ENCODE results near the gene PIK3R6. TPM values are rescaled to one million over a fixed set of nuclear protein-coding genes. Genes with fewer than 3 reads are reported as not detected.

The PIK3R6 gene
- total and polyA plus RNA-seq, 2 of the 13 experiments (the other 11 are each of a cell fraction or from before 2014, with no cell fraction given): not detected

- TF ChIP-seq, protein P1, sequence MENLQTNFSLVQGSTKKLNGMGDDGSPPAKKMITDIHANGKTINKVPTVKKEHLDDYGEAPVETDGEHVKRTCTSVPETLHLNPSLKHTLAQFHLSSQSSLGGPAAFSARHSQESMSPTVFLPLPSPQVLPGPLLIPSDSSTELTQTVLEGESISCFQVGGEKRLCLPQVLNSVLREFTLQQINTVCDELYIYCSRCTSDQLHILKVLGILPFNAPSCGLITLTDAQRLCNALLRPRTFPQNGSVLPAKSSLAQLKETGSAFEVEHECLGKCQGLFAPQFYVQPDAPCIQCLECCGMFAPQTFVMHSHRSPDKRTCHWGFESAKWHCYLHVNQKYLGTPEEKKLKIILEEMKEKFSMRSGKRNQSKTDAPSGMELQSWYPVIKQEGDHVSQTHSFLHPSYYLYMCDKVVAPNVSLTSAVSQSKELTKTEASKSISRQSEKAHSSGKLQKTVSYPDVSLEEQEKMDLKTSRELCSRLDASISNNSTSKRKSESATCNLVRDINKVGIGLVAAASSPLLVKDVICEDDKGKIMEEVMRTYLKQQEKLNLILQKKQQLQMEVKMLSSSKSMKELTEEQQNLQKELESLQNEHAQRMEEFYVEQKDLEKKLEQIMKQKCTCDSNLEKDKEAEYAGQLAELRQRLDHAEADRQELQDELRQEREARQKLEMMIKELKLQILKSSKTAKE (CRISPR knock-in tag; IDR thresholded peaks at IDR 0.05; ENCODE audit: borderline replicate concordance): no peak
- TF ChIP-seq MBD4 (IDR thresholded peaks at IDR 0.05; ENCODE audit: borderline replicate concordance, low read length) (no peak), SMAD9 (CRISPR knock-in tag; IDR thresholded peaks at IDR 0.05) (no peak)
Observed at GRCh38 chr17:8758137-8758596, 109.3 kb downstream of the PIK3R6 start, which contains the start of gene SPDYE4 (continued).

DNA sequence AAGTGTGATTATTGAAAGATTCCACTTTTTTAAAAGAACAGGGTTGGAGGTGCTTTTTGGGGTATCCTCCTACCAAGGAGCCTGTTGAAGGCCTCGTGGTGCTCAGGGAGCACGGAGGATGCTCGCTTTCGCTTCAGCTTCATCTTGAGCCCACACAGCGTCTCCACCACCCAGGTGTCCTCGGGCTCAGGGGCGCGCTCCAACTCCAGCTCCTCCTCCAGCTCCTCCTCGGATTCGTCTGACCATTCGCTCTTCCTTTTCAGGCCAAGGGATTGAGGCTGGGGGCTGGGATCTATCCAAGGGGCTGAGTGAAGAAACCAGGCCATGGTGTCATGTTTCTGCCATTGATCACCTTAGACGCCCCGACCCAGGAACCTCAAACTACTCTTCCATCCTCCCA, 110.3 kb downstream of the PIK3R6 start:
- FAIRE-seq: no peak
- in situ Hi-C loops (cut with HindIII; ENCODE audit: extremely low pct_ligation_motif_present, low pct_unique_long_range_greater_than_20kb): no loop called here
- POLR2A ChIA-PET: no interaction called here

More for the DNA sequence above, 110.3 kb downstream of the PIK3R6 start:
- DNase-seq (ENCODE audit: low spot score): no peak
- no peaks in the 10 kb centered on the region for H3K36me3 ChIP-seq (replicated peaks in 1 of 2; ENCODE audit: control insufficient read depth in 1 of 2, insufficient read depth in 2 of 2, low read length in 2 of 2)
- 11% methylated on average over 13 of the region's 13 CpGs for WGBS (ENCODE audit: low lambda C conversion rate)
- H2AFZ ChIP-seq (ENCODE audit: low read length): no peak overlapping the region
- peaks cover 8 to 70% of the 10 kb centered on the region in 2 experiments for H3K27me3 ChIP-seq (ENCODE audit: control insufficient read depth in 1 of 2, insufficient read depth in 2 of 2, low read length in 2 of 2)
- H3K9ac ChIP-seq (ENCODE audit: insufficient read depth, low read depth, low read length): no peak overlapping the region
- TF ChIP-seq ZNF737 (CRISPR knock-in tag; IDR thresholded peaks at IDR 0.05; ENCODE audit: borderline replicate concordance): no peak
- ATAC-seq: no peak
- H3K4me1 ChIP-seq (ENCODE audit: insufficient read depth, low read length): no peaks in the 10 kb centered on the region
- H3K4me3 ChIP-seq (replicated peaks in 1 of 3; ENCODE audit: insufficient read depth in 1 of 3, low read depth in 2 of 3, low read length in 3 of 3): no peak overlapping the region
- no TSS peak for BruUV-seq (replicated peaks)
- intact Hi-C loops (cut with micrococcal nuclease; ENCODE audit: unreplicated experiment): no loop called here
- no peak overlapping the region for H3K4me2 ChIP-seq (ENCODE audit: low read depth, low read length)
- H4K20me1 ChIP-seq (ENCODE audit: insufficient read depth, low read length): no peaks in the 10 kb centered on the region
- no peaks in the 10 kb centered on the region for H3K9me3 ChIP-seq (ENCODE audit: low read length)
- no peaks in the 10 kb centered on the region for H3K79me2 ChIP-seq (ENCODE audit: insufficient read depth, low read length)
- CTCF ChIA-PET (ENCODE audit: low intra/inter-chr PET ratio, low total read pairs): no interaction called here
- H3K27ac ChIP-seq (ENCODE audit: extremely low read length, insufficient read depth, low read length): no peak overlapping the region

Measured in HepG2 (cell line).